GM12874 (cell line): ENCODE measurements around the gene TMC5.

Experiments
- TF ChIP-seq, protein P1 (sequence below): IDR thresholded peaks from 2 replicates; pipeline ENCODE4 v1.5.1; 2011; ENCODE audit warnings: low read depth, mild to moderate bottlenecking, control low read depth, low read length, moderate library complexity; ENCODE audit not compliant: insufficient read depth

TMC5 gene

DNA sequence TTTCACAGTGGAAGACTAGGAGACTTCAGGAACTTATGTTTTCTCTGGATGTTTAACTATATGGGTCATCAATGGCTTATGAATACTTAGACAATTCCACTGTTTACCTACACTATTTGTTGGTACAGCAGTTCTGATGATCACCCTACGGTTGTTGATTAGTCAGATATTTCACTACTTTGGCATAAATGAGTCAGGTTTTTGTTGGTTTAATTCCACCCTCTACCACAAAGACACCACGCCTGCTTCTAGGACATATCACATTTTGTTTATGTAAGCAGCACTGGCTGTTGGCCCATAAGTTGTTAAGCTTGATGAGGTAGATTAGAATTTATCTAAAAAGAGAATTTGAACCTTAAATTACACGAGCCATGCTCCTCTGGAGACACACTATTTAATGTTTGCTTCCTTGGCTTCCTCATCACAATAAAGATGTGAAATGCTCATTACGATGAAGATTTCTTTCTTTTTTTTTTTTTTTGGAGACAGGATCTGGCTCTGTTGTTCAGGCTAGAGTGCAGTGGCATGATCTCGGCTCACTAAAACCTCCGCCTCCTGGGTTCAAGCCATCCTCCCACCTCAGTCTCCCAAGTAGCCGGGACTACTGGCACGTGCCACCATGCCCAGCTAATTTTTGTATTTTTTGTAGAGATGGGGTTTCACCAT lies 99.9 kb downstream of the TMC5 start:
- TF ChIP-seq, protein P1, sequence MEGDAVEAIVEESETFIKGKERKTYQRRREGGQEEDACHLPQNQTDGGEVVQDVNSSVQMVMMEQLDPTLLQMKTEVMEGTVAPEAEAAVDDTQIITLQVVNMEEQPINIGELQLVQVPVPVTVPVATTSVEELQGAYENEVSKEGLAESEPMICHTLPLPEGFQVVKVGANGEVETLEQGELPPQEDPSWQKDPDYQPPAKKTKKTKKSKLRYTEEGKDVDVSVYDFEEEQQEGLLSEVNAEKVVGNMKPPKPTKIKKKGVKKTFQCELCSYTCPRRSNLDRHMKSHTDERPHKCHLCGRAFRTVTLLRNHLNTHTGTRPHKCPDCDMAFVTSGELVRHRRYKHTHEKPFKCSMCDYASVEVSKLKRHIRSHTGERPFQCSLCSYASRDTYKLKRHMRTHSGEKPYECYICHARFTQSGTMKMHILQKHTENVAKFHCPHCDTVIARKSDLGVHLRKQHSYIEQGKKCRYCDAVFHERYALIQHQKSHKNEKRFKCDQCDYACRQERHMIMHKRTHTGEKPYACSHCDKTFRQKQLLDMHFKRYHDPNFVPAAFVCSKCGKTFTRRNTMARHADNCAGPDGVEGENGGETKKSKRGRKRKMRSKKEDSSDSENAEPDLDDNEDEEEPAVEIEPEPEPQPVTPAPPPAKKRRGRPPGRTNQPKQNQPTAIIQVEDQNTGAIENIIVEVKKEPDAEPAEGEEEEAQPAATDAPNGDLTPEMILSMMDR, result no peak

DNA sequence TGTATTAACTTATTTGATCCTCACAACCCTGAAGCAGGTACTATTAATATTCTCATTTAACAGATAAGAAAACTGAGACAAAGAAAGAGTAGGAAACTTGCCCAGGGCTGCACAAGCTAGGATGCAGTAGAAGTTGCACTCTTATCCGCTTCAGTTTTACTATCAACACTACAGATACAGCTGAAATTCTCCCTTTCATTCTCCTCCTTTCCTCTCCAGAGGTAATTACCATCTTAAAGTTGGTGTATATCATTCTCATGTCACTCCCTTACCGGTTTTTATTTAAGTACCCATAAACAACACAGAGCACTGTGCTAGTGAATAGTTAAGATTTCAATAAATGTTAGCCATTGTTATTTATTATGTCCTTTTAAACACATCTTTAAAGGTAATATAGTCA lies 100.7 kb downstream of the TMC5 start:
- TF ChIP-seq, protein P1, result no peak

DNA sequence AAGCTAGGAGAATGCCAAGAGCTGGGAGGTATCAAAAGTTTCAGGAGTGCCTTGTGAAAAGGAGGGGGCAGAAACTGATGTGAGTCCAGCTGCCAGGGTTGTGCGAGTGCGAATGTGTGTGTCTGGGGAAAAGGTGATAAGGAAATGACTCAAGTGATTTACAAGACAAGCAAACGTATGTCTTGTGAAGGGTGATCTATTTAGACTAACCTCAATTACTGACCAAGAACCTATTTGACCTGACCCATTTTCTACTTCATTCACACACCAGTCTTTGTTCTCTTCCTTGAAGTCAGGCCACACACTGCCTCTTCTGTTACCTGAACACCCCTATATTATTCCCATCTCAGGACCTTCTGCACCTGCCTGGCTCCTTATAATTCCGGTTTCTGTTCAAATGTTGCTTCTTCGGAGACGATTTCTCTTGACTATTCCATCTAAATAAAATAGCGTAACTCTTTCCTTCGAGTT lies 103.2 kb downstream of the TMC5 start:
- TF ChIP-seq, protein P1, result no peak

DNA sequence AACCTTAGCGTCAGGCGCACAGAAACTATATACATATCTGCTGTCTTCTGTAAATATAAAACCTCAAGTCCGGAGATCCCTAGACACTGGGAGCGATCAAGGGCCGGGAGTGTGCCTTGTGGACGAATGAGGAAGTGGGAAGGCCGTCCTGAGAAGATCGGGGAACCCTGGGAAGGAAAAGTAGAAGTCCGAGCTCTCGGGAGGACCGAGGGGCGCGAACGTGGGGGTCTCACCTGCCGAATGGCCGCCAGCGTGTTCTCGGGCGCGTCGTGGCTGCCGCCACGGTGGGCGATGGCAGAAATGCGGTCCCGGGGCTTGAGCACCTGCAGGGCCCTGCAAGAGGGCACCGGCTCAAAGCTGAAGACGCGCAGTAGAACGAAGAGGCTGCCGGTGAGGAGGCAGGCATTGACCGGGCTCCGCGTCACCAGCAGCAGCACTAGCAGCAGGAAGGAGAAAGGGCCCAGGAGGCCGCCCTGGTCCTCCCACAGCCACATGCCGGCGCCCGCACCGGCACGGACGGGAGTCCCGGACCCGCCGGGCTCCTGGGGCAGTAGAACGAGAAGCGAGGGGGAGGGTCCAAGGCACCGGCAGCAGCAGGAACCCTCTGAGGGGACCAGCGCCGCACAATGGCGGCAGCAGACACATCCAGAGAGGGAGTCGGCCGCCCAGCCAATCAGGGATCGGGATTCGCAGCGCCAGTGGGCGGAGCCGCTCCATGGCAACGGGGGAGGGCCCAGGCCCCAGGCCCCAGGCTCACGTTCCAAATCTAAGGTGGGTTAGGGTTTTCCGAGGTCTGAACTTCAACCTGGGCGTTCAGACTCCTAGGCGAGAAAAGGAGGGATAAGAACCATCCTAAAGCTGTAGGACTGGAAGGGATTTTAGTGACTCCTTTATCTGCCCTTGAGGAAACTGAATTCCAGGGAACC lies 104.1 kb downstream of the TMC5 start, which contains the start of gene GDE1:
Gene GDE1 (minus strand): TSS at position 628 of the 926 bp plus-strand sequence. CDS start 134 bp downstream, at position 494.
- TF ChIP-seq, protein P1, result peak; percentile 59

DNA sequence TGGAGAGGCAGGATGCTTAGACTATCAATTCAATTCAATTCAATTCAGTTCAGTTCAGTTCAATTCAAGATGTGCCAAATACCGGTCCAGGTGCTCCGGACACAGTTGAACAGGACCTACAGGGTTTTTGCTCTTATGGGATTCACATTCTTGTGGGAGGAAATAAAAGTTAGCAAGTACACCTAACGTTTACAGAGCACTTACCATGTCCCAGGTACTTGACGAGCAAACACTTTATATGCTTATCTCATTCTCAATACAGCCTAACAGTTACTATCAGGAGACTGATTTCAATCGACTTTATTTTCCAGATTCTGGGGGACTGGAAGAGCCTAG lies 104.7 kb downstream of the TMC5 start:
- TF ChIP-seq, protein P1, result no peak

DNA sequence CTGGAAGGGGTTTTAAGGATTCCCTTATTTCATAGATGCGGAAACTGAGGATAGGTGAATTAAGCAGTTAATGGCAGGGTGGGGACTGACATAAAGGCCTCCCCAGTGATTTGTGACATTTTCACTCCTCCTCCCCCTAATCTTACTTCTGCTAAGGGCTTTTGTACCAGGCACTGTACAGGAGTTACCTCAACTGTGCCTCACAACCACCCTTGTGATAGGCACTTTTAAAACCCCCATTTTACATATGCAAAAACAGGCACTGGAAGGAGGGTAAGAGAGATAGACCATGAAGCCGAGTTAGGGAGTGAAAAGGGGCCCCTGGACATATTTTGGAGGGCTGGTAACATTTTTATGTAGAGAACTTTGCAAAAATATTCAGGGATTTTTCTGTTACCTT lies 105.1 kb downstream of the TMC5 start:
- TF ChIP-seq, protein P1, result no peak

DNA sequence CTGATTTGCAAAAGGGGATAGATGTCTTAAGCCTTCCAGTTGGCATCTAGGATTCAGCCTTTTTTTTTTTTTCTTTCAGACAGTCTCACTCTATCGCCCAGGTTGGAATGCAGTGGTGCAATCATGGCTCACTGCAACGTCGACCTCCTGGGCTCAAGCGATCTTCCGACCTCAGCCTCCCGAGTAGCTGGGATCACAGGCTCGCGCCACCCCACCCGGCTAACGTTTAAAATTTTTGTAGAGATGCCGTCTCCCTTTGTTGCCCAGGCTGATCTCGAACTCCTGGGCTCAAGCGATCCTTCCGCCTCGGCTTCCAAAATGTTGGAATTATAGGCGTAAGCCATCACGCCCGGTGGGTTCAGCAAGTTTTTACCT lies 105.5 kb downstream of the TMC5 start:
- TF ChIP-seq, protein P1, result no peak
